ENCODE measurements around the gene MBNL2.
"Not testable (repeated sequence)": the region's sequence is repeated elsewhere in the genome, so short reads cannot be mapped to it uniquely, and the experiment has no call there.

The MBNL2 gene, protein sequence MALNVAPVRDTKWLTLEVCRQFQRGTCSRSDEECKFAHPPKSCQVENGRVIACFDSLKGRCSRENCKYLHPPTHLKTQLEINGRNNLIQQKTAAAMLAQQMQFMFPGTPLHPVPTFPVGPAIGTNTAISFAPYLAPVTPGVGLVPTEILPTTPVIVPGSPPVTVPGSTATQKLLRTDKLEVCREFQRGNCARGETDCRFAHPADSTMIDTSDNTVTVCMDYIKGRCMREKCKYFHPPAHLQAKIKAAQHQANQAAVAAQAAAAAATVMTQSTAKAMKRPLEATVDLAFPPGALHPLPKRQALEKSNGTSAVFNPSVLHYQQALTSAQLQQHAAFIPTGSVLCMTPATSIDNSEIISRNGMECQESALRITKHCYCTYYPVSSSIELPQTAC

DNA sequence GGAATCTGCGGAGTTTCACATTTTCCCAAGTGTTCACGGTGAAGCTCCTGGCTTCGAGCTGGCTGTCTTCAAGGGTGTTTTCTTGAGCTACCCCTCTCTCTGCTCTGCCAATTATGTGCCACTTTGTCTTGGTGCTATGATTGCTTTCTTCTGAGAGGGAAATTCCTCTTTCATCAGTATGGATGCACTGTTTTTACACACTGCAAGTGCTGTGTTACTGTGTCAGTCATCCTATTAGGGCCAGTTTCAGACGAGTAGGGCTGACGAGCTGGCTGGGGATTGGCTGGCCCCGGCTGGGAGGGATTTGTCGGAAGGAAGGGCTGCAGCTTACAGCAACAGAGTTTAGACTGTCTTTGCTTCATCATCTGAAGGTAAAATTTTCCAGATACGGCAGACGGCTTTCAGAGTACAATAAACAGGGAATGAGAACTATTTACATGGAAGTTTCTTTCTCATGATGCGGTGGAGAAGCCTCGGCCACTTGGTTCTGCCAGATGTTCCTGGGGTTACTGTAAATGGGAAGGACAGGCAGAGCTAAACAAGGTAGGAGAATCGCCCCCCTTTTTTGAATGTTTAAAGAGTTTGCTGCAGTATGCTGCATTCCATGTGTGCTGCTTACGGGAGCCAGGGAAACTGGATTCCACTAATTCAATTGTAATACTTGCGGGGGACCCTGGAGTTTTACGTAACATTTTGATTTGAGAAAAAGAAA, at the start of gene MBNL2:
MBNL2 (plus strand) TSS at position 345 of the 712 bp plus-strand sequence. CDS start 53,903 bp downstream, outside the sequence.
- peak; percentile 81 for DNase-seq

DNA sequence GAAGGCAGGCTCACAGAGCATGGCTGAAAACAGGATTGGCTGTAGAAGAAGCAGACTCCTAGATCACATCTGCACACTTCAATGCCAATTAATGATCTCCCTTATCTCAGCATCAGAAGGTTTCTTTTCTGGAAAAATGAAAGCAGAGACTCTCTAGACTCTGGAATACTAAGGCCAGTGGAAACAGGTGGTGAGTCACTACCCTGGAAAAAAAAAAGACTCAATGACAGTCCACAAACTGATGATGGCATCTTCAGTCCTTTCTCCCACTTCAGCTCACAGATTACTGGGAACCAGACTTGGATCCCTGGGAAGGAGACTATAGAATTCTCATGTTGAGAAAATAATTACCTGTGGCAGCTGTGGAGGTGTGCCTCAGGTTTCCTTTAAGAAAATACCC, 47.5 kb upstream of the MBNL2 start:
- no peak for DNase-seq

DNA sequence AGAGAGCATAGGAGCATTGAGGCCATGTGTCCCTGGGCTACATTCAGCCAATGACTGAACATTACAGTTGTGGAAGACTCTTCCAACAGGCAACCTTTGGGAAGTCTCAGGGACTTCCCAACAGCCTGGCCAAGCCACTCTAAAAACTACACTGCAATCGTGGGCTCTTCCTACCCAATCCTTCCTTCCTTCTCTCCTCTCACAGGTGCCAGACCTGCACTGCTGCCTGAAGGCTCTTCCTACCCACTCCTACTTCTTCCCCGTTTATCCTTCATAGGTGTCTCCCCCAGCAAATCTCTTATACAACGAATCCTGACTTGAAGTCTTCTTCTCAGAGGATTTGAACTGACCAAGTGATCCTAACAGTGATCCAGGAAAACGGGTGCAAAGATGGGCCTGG, 47.1 kb upstream of the MBNL2 start:
- DNase-seq, result no peak

DNA sequence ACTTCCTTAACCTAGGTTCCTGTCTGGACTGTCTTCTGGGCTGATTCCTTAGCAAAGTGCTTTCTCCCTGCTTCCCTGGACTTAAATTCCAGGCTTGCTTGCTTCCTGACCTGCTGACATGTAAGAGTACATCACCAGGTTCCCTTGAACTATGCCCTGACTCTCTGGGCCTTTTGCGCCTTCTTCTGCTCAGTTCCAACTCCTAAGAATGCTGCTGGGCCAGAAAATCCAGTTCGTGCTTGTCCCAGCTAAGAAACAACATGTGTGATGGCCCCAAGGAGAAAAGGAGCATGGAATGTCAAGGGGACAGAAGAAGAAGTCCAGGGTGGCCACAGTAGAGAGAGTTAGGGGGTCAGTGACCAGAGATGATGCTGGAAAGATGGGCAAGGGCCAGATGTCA, 42.6 kb upstream of the MBNL2 start:
- DNase-seq, result no peak

DNA sequence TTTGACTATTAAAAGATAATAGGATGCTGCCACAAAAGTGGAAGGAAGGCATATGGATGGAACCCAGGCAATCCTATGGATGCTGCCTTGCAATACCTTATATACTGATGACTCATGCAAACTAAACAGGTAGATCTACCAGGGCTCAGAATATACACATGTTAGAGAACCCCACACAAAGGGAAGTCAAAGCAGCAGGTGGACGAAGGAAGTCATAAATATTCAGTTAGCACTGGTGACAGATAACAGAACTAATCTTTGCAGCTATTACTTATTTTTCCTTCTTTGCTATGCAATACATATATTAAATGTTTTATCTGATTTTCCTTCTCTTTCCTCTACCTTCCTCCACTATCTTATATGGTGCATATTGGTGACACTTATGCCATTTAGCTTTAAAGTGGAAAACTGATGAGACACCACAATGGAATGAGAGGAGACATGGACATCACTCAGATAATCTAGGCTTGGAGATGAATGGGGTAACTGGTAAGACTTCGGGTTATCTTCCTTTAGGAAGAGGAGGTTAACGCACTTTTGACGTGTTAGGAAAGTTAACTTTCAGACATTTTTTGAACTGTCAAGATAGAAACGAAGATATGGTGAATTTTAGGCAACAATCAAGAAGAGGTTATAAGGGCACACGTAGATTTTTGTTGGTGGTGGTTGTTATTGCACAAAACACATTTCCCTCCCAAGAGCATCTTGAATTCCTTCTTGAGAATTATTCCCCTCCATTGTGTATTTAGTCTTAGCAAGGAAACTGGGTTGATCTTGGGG, 39.8 kb upstream of the MBNL2 start:
- no peak for DNase-seq

DNA sequence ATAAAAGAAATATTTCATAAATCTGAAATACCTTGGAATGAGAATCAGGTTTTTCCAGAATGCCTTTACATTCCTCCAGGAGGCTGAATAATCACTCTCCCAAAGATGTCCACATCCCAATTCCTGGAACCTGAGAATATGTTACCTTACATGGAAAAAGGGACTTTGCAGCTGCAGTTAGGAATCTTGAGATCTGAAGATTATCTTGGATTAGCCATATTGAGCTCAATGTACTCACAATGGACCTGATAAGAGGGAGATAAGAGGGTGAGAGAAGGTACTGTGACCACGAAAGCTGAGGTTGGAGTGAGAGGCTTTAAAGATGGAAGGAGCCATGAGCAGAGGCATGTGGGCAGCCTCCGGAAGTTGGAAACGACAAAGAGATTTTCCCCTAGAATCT, 36.8 kb upstream of the MBNL2 start:
- no peak for DNase-seq

DNA sequence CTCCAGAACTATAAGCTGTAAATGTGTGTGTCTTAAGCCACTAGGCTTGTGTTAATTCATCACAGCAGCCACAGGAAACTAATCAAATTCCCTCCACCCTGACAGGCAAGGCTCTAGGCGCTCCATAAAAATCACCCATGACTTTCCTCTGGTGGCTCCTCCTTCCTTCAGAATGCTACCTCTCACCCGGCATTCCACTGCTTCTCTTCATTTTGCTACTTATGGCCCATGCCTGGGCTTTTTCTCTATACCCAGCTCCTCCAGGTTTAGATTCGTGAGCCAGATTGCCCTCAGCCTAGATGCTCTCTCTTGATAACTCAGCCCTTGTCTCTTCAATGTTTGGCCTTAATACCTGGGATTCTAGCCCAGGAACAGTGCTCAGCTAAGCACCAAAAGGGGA, 36.4 kb upstream of the MBNL2 start:
- no peak for DNase-seq

DNA sequence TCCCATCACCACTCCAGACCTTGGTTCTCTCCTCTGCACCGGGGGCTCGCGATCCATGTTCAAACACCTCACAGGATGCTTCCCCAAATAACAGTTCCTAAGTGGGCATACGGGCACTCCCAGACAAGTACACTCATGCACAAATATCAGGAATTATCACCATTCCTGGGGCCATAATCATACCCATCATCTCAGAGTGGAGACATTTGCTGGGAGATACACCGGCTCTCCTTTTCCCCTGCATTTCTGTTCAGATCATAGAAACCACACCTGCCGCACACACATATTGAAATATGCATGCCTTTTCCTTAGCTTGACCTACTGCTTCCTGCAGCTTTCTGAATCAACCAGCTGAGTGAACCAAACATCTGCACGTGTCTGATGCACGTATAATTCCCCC, 33.9 kb upstream of the MBNL2 start:
- no peak for DNase-seq

DNA sequence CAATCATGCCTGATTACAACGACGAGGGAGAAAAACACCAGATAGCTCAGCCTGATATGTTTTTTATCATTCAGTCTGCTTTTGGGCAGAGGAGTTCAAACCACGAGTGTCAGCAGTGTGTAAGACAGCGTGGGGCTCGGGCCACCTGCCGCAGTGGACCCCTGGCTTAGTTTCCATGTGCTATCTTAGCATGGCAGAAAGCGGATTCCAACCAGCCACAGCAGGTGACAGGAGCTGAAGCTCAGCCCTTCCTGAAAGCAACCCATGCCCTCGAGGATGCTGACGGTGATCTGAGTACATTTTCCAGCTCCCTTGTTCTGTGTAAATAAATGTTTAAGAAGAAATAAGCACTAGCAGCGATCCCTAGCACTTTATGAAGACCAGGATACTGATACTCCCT, 32.2 kb upstream of the MBNL2 start:
- no peak for DNase-seq

DNA sequence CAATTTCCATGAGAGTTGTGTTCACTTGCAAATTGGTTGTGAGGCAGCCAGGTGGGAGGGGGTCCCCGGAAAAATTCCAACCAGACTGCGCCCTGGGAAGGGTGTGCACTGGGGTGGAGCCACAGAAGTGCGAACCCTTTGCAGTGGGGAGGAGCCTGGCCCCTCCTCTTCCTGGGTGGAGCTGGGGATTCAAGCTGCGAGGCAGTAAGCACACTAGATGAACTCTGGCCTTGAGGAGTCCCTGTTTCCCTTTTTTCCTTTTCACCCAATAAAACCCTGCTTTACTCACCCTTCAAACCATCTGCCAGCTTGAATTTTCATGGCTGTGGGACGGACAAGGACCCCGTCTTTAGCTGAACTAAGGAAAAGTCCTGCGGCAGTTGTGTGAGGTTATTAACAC, 31.0 kb upstream of the MBNL2 start:
- DNase-seq, result no peak

DNA sequence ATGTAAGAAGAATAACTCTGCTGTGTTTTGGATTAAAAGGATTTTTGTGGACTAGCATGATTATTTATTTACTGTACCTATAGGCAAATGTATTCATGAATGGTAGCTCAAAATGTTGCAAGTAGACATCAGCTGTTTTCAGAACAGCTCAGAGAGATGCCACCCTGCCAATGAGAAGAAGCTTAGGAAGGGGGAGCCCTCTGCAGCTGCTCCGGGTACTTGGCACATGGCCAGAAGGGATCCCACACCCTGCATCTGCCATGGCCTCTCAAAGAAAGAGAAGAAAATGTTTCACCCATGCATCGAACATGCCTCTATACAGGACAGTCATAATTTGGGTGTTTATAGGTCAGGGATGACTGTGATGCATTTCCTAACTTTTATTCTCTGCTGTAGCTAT, 30.5 kb upstream of the MBNL2 start:
- no peak for DNase-seq

DNA sequence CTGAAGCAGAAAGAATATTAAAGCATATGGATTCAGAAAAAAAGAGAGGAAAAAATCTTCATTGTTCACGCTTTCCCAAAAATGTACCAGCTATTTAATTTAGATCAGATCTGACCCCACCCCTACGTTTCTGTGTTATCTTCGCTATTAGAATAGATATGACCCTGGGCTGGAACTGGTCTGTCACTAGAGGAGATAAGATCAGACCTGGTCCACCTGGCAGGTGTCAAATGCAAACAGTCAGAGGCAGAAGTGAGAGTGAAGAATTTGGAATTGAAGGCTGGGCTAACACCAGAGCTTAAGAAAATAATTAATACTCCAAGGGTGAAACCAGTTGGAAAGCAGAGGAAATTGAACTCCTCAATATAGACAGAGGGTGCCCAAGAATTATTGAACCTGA, 30.0 kb upstream of the MBNL2 start:
- no peak for DNase-seq

DNA sequence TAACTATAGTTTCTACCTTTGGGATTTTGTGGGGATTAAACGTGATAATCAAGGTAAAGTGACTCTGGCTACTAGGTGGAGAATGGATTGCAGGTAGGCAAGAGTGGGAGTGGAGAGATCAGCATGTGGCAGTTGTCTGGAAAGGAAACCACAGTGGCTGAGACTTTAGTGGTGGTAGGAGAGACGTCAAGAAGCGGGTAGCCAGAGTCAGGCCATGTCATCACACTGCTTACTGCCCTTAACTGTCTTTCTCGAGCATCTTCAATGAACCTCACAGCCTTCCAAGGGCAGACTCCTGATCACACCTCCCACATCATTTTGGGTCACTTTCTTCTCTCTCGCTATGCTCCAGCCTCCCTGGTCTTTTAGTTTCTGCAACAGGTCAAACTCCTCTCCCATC, 28.6 kb upstream of the MBNL2 start:
- DNase-seq, result no peak

DNA sequence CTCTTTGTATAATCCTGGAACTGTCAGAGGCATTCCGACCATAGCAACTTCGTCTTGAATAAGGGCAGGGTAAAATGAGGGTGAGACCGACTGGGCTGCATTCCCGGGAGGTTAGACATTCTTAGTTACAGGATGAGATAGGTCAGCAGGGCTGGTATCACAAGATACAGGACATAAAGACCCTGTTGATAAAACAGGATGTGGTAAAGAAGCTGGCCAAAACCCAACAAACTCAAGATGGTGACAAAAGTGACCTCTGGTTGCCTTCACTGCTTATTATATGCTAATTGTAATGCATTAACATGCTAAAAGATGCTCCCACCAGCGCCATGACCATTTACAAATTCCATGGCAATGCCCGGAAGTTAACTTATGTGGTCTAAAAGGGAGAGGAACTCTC, 27.7 kb upstream of the MBNL2 start:
- DNase-seq, result no peak

DNA sequence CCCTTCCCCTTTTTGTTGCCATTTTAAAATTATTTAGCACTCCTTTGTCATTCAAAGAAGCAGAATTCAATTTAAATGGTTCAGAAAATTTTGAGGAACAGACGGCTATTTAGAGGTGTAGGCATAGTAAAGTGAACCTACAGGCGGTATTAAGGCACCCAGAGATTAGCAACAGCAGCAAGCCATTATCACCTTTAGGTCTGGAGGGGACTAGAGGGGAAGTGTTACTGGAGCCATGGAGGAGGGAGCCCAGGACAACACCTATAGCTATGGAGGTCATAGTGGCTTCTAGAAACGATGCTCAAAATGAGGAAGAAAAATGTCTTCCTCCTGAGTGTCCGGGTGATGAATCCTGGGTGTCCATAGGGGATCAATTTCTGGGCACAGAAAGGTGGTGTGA, 25.8 kb upstream of the MBNL2 start:
- DNase-seq, result no peak

DNA sequence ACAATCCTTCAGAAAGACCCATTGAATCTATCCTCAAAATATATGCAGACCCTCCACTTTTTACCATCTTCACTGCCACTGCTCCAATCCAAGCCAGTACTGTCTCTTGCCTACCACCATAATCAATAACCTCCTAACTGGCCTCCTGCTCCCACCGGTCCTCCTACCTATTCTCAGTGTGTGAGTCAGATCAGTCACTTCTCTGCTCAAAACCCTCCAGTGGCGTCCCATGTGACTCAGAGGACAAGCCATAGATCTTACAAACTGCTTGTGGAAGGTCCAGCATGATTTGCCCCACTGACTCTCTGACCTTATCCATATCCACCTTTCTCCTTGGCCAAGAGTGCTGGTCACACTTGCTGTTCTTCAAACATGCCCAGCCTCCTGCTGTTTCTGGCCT, 23.4 kb upstream of the MBNL2 start:
- DNase-seq, result no peak

DNA sequence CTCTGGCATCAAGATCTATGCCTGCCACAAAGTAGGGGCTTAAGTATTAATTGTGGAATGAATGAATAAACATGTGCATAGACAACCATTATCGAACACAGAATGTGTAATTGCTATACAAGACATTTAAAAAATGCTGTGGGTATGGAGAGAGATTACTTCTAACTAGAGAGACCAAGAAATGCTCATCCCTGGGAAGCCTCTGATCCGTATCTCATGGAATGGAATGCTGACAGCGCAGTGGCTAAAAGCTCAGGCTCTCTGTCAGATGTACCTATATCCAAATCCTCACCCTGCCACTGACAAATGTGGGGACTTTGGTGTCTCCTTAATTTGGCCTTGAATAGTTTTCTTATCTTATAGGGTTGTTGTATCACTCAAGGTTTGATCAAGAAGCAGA, 22.7 kb upstream of the MBNL2 start:
- no peak for DNase-seq

DNA sequence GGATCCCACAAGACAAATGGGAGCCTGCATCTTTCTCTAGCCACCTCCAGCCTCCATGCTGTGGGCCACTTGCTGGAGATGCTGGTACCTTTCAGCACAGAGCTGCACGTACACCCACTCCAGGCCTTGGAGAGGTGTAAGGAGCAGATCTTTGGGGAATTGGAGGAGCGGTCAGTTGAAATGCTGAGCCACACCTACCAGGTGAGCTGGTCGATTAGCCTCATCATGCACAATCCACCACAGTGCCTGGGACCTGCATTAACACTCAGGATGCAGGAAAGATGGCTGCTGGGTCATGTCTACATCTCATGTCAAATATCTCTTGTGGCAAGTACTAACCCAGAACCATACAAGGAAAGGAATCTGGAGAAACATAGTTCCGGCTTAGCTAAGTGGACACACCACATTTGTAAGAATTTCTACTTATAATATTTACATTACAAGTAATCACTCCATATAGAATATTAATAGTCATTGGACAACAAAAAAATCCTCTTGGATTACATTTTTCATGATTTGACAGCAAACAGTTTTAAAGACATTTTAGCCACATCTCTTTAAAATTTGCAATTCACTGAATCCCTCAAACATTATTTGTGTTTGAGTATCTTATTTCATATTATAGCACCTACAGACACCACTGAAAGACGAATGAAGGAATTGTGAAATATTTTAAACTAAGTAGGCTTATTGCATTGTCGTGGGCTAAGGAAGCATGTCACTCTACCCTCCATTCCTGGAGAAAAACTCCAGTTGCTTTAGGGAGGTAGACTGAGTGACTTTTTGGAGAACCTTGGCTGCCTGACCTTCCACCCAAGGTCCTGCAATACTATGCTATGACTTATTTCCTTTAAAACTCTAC, 21.8 kb upstream of the MBNL2 start:
- DNase-seq, result no peak

DNA sequence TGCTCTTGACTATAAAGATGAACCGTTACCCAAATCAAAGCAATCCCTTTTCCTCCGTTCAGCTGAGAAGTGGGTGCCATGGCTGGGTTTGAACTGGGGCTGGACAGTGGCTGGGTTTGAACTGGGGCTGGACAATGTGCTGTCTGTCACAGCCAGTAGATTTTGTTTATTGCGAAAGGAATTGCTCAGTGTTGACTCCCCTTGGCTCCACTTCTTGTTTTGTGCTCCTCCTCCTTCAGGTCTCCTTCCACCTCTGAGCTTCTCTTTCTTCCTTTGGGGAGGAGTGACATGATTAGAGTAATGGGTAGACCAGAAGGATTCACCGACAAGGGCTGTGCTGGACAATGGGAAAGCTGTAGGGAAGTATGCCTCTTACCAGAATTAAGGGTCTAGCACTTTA, 19.4 kb upstream of the MBNL2 start:
- no peak for DNase-seq

DNA sequence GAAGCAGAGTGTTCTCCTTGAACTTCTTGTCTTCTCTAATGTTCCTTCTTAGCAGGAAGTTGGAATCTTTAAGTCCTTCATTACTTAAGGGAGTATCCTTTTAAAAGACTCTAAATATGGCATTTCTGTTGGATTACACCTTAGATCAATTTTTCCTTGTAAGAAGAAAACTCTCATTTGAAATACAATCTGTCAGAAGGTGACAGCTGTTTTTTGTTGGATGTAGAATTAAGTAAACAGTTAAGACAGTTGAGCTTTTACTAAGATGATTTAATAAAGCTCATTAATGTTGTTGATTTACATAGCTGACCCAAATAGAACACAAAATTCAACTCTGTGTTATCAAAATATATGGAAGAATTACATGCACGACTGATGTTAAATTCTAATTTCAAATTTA, 16.7 kb upstream of the MBNL2 start:
- no peak for DNase-seq

DNA sequence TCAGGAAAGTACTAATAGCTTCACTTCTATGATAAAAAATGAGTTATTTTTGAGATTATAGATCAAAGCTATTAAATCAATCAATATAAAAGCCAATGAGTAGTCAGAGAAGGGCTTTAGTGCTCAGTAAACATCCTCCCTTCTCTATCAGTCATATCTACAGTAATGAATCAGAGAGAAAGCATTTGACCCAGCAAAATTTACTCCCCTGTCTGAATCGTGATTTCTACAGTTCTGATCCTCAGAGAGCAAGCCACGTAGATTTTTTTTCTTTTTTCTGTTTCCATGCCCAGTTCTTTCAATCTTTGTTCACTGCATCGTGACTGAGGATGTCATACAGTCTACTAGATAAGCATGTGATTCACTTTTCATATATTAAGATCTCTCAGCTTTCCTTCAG, 16.2 kb upstream of the MBNL2 start:
- DNase-seq, result no peak

DNA sequence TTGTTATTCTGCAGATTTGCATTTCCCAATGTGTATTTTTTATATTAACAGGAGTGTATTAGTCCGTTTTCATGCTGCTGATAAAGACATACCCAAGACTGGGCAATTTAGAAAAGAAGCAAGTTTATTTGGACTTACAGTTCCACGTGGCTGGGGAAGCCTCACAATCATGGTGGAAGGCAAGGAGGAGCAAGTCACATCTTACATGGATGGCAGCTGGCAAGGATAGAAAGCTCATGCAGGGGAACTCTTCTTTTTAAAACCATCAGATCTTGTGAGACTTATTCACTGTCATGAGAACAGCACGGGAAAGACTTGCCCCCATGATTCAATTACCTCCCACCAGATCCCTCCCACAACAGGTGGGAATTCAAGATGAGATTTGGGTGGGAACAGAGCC, 14.9 kb upstream of the MBNL2 start:
- DNase-seq, result not testable (repeated sequence)

DNA sequence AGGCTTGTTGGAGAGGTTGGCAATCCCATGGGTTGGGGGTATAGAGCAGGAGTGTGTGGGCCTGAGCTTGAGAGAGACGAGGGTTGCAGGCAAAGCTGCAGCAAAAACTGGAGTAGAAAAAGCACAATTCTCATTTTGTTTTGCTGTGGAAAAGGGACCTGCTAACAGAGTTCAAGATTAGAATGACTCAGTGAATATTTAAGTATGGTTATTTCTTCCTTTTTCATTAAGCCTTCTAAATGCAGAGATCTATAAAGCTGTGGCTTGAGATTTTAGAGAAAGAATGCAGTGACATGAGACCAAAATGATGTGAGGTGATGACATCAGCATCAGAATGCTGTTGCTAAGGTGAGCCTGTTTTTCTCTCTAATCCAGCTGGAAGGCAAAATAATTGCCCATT, 10.8 kb upstream of the MBNL2 start:
- no peak for DNase-seq

Measured in activated gamma-delta T cell treated with Interleukin-2 at 50 U/mL for 16 hours (primary cell).